ENCODE data around the gene TBC1D25. TPM values are rescaled to one million over a fixed set of nuclear protein-coding genes. Genes with fewer than 3 reads are reported as not detected.

TBC1D25 gene
- total and polyA plus RNA-seq, 7 donors = 5.8 to 14.6 (median 10.4) TPM

- Histone ChIP-seq H3K27ac (peak overlapping the region in 1 of 4 donors; percentile 59), H3K9me3 (no peaks in the 10 kb centered on the region)
- TF ChIP-seq CTCF (IDR thresholded peaks at IDR 0.05) (no peak), POLR2A (IDR thresholded peaks at IDR 0.05) (no peak), POLR2AphosphoS5 (IDR thresholded peaks at IDR 0.05) (no peak), EP300 (IDR thresholded peaks at IDR 0.05) (no peak)
Measured at GRCh38 chrX:48592971-48593370, 53.5 kb downstream of the TBC1D25 start.

GRCh38 chrX:48595929-48596328 lies 56.4 kb downstream of the TBC1D25 start:
- Histone ChIP-seq H3K9me3 (no peaks in the 10 kb centered on the region), H3K4me1 (peaks cover 0 to 10% (median 6%) of the 10 kb centered on the region in 4 donors), H3K4me3 (no peak overlapping the region), H3K27ac (no peak overlapping the region), H3K36me3 (peaks cover 0 to 23% (median 12%) of the 10 kb centered on the region in 4 donors), H3K27me3 (no peaks in the 10 kb centered on the region)
- TF ChIP-seq CTCF (IDR thresholded peaks at IDR 0.05) = no peak
- TF ChIP-seq EP300 (IDR thresholded peaks at IDR 0.05) = no peak
- TF ChIP-seq POLR2A (IDR thresholded peaks at IDR 0.05) = no peak
- TF ChIP-seq POLR2AphosphoS5 (IDR thresholded peaks at IDR 0.05) = no peak
- DNase-seq = no peak
- intact Hi-C loops (cut with DNase I) = loop anchor here (5.0 kb wide), 1 partner anchor 321 kb away; the partner anchor contains the start of gene PIM2
- 18 to 39% methylated on average over 2 of the region's 2 CpGs for WGBS, 2 donors

More at GRCh38 chrX:48592971-48593370, 53.5 kb downstream of the TBC1D25 start:
- no peaks in the 10 kb centered on the region for H3K4me1 ChIP-seq
- intact Hi-C loops (cut with DNase I) = no loop called here
- H3K27me3 ChIP-seq = no peaks in the 10 kb centered on the region
- DNase-seq = no peak
- 80 to 88% methylated on average over 5 of the region's 5 CpGs for WGBS, 2 donors
- H3K36me3 ChIP-seq = no peaks in the 10 kb centered on the region
- no peak overlapping the region for H3K4me3 ChIP-seq

- 1% methylated on average over 62 of the region's 62 CpGs for WGBS, 2 donors
- TF ChIP-seq EP300 (IDR thresholded peaks at IDR 0.05) (no peak), POLR2A (IDR thresholded peaks at IDR 0.05) (peak; percentile 15 to 46), POLR2AphosphoS5 (IDR thresholded peaks at IDR 0.05) (peak; percentile 73 to 79 (median 77)), CTCF (IDR thresholded peaks at IDR 0.05) (no peak)
- Histone ChIP-seq H3K9me3 (no peaks in the 10 kb centered on the region), H3K27me3 (no peaks in the 10 kb centered on the region), H3K36me3 (peaks cover 0 to 38% (median 13%) of the 10 kb centered on the region in 4 donors), H3K4me1 (peaks cover 0 to 10% (median 6%) of the 10 kb centered on the region in 4 donors), H3K4me3 (peak within 1 kb of the TSS; percentile 51 to 71 (median 64)), H3K27ac (peak within 1 kb of the TSS; percentile 92 to 97 (median 94))
- DNase-seq = peak; percentile 95
- intact Hi-C loops (cut with DNase I) = loop anchor here (2.0 to 5.0 kb wide), 2 partner anchors 23 to 320 kb away; partner anchors contain the start of genes PIM2 and RBM3
Measured at GRCh38 chrX:48597353-48598264, 58.1 kb downstream of the TBC1D25 start, which contains the start of gene WDR13. TSS of gene WDR13 (plus strand) at chrX:48597492. CDS start at chrX:48597997, 505 bp downstream.

- 86 to 92% methylated on average over 25 of the region's 25 CpGs for WGBS, 2 donors
- peaks cover 0 to 48% (median 15%) of the 10 kb centered on the region in 4 donors for H3K36me3 ChIP-seq
- no peaks in the 10 kb centered on the region for H3K27me3 ChIP-seq
- peak overlapping the region; percentile 51 to 71 (median 64) for H3K4me3 ChIP-seq
- H3K4me1 ChIP-seq = peaks cover 0 to 10% (median 6%) of the 10 kb centered on the region in 4 donors
- H3K27ac ChIP-seq = peak overlapping the region; percentile 92 to 97 (median 94)
- intact Hi-C loops (cut with DNase I) = loop anchor here (2.0 to 5.0 kb wide), 2 partner anchors 24 to 319 kb away; partner anchors contain the start of genes PIM2 and RBM3
- TF ChIP-seq POLR2A (IDR thresholded peaks at IDR 0.05) (no peak), POLR2AphosphoS5 (IDR thresholded peaks at IDR 0.05) (no peak), CTCF (IDR thresholded peaks at IDR 0.05) (no peak), EP300 (IDR thresholded peaks at IDR 0.05) (no peak)
- no peak for DNase-seq
- no peaks in the 10 kb centered on the region for H3K9me3 ChIP-seq
Measured at GRCh38 chrX:48598614-48599013, 59.1 kb downstream of the TBC1D25 start.
